ENCODE data around the gene MAPK10. TPM values are rescaled to one million over a fixed set of nuclear protein-coding genes. Genes with fewer than 3 reads are reported as not detected.
"Not testable (repeated sequence)": the region's sequence is repeated elsewhere in the genome, so short reads cannot be mapped to it uniquely, and the experiment has no call there.

The MAPK10 gene
- polyA plus RNA-seq, 1 donor (not counting 4 experiments of a cell fraction or from before 2014, with no cell fraction given) = 8.2 TPM

GRCh38 chr4:86089053-86089452 is 270.8 kb downstream of the MAPK10 start:
- Histone ChIP-seq H3K27me3 (ENCODE audit: control insufficient read depth, extremely low read depth, insufficient read depth, low read length) (no peaks in the 10 kb centered on the region), H2AFZ (ENCODE audit: control insufficient read depth, low read length) (no peak overlapping the region), H3K79me2 (ENCODE audit: control insufficient read depth, insufficient read depth, low read length) (no peaks in the 10 kb centered on the region), H3K27ac (ENCODE audit: control insufficient read depth, insufficient read depth, low read length) (no peak overlapping the region), H3K9ac (ENCODE audit: control insufficient read depth, extremely low read depth, insufficient read depth, low read length) (no peak overlapping the region), H3K36me3 (ENCODE audit: control insufficient read depth in 2 of 2, extremely low read depth in 1 of 2, insufficient read depth in 2 of 2, low read length in 2 of 2) (no peaks in the 10 kb centered on the region), H3K4me1 (ENCODE audit: control insufficient read depth, extremely low read depth, insufficient read depth, low read length) (peaks cover 8% of the 10 kb centered on the region), H3K9me1 (ENCODE audit: control insufficient read depth, extremely low read depth, insufficient read depth, low read length) (no peaks in the 10 kb centered on the region), H3K4me3 (ENCODE audit: control insufficient read depth in 2 of 3, extremely low read depth in 1 of 3, insufficient read depth in 2 of 3, low read depth in 1 of 3, low read length in 3 of 3) (no peak overlapping the region), H3K4me2 (ENCODE audit: control insufficient read depth, extremely low read depth, insufficient read depth, low read depth, low read length) (no peak overlapping the region), H3K9me3 (ENCODE audit: control insufficient read depth, low read depth, low read length) (no peaks in the 10 kb centered on the region), H4K20me1 (ENCODE audit: control insufficient read depth, extremely low read depth, insufficient read depth, low read length) (no peaks in the 10 kb centered on the region)
- DNase-seq (ENCODE audit: low read depth, low spot score) (no peak), FAIRE-seq (no peak)
- dilution Hi-C loops (cut with MboI; ENCODE audit: extremely low pct_ligation_motif_present, low sequenced_read_pairs) = no loop called here
- TF ChIP-seq EZH2 (IDR thresholded peaks at IDR 0.05; ENCODE audit: low read length) (no peak), CTCF (optimal IDR thresholded peaks at IDR 0.05 in 1 of 3, IDR thresholded peaks at IDR 0.05 in 1 of 3, conservative IDR thresholded peaks at IDR 0.05 in 1 of 3; ENCODE audit: extremely low read depth in 1 of 3, insufficient read depth in 2 of 3, low read length in 3 of 3) (no peak)

- H3K36me3 ChIP-seq (ENCODE audit: control insufficient read depth in 2 of 2, extremely low read depth in 1 of 2, insufficient read depth in 2 of 2, low read length in 2 of 2); DNase-seq (ENCODE audit: low read depth, low spot score); H3K9ac ChIP-seq (ENCODE audit: control insufficient read depth, extremely low read depth, insufficient read depth, low read length); H3K79me2 ChIP-seq (ENCODE audit: control insufficient read depth, insufficient read depth, low read length); H3K9me1 ChIP-seq (ENCODE audit: control insufficient read depth, extremely low read depth, insufficient read depth, low read length); H3K9me3 ChIP-seq (ENCODE audit: control insufficient read depth, low read depth, low read length); H3K27me3 ChIP-seq (ENCODE audit: control insufficient read depth, extremely low read depth, insufficient read depth, low read length); H3K27ac ChIP-seq (ENCODE audit: control insufficient read depth, insufficient read depth, low read length); H2AFZ ChIP-seq (ENCODE audit: control insufficient read depth, low read length); FAIRE-seq; H3K4me3 ChIP-seq (ENCODE audit: control insufficient read depth in 2 of 3, extremely low read depth in 1 of 3, insufficient read depth in 2 of 3, low read depth in 1 of 3, low read length in 3 of 3); dilution Hi-C loops (cut with MboI; ENCODE audit: extremely low pct_ligation_motif_present, low sequenced_read_pairs); H3K4me2 ChIP-seq (ENCODE audit: control insufficient read depth, extremely low read depth, insufficient read depth, low read depth, low read length); H4K20me1 ChIP-seq (ENCODE audit: control insufficient read depth, extremely low read depth, insufficient read depth, low read length); H3K4me1 ChIP-seq (ENCODE audit: control insufficient read depth, extremely low read depth, insufficient read depth, low read length): not testable (repeated sequence)
Measured at GRCh38 chr4:86075796-86076195, 284.1 kb downstream of the MAPK10 start.

- Histone ChIP-seq H3K4me2 (ENCODE audit: control insufficient read depth, extremely low read depth, insufficient read depth, low read depth, low read length) (no peak overlapping the region), H3K9me3 (ENCODE audit: control insufficient read depth, low read depth, low read length) (no peaks in the 10 kb centered on the region), H3K27me3 (ENCODE audit: control insufficient read depth, extremely low read depth, insufficient read depth, low read length) (no peaks in the 10 kb centered on the region), H4K20me1 (ENCODE audit: control insufficient read depth, extremely low read depth, insufficient read depth, low read length) (no peaks in the 10 kb centered on the region), H2AFZ (ENCODE audit: control insufficient read depth, low read length) (no peak overlapping the region), H3K4me1 (ENCODE audit: control insufficient read depth, extremely low read depth, insufficient read depth, low read length) (peaks cover 6% of the 10 kb centered on the region), H3K9me1 (ENCODE audit: control insufficient read depth, extremely low read depth, insufficient read depth, low read length) (no peaks in the 10 kb centered on the region), H3K4me3 (ENCODE audit: control insufficient read depth in 2 of 3, extremely low read depth in 1 of 3, insufficient read depth in 2 of 3, low read depth in 1 of 3, low read length in 3 of 3) (no peak overlapping the region), H3K27ac (ENCODE audit: control insufficient read depth, insufficient read depth, low read length) (no peak overlapping the region), H3K9ac (ENCODE audit: control insufficient read depth, extremely low read depth, insufficient read depth, low read length) (no peak overlapping the region), H3K79me2 (ENCODE audit: control insufficient read depth, insufficient read depth, low read length) (no peaks in the 10 kb centered on the region), H3K36me3 (ENCODE audit: control insufficient read depth in 2 of 2, extremely low read depth in 1 of 2, insufficient read depth in 2 of 2, low read length in 2 of 2) (no peaks in the 10 kb centered on the region)
- DNase-seq (ENCODE audit: low read depth, low spot score) (no peak), FAIRE-seq (no peak)
- dilution Hi-C loops (cut with MboI; ENCODE audit: extremely low pct_ligation_motif_present, low sequenced_read_pairs) = no loop called here
- no peak for TF ChIP-seq CTCF (optimal IDR thresholded peaks at IDR 0.05 in 1 of 3, IDR thresholded peaks at IDR 0.05 in 1 of 3, conservative IDR thresholded peaks at IDR 0.05 in 1 of 3; ENCODE audit: extremely low read depth in 1 of 3, insufficient read depth in 2 of 3, low read length in 3 of 3)
- no peak for TF ChIP-seq EZH2 (IDR thresholded peaks at IDR 0.05; ENCODE audit: low read length)
Measured at GRCh38 chr4:86060341-86060740, 299.5 kb downstream of the MAPK10 start.

Measured in keratinocyte (primary cell).